Endodermal cell (in vitro differentiated cells): ENCODE results near the gene BHLHE23. TPM values are rescaled to one million over a fixed set of nuclear protein-coding genes. Genes with fewer than 3 reads are reported as not detected.

Experiments
- DNase-seq: peaks from one replicate; pipeline ENCODE4 v3.0.0-alpha.2; 2017
- H3K27ac ChIP-seq: 2 replicates; pipeline ENCODE4 v1.5.1; 2013; ENCODE audit warnings: mild to moderate bottlenecking, low read depth, low read length, moderate library complexity
- H3K27me3 ChIP-seq: 2 replicates; pipeline ENCODE4 v1.6.1; 2013; ENCODE audit warnings: mild to moderate bottlenecking, low read length, moderate library complexity; ENCODE audit not compliant: insufficient read depth, control insufficient read depth, poor library complexity, severe bottlenecking
- H3K36me3 ChIP-seq: 2 replicates; pipeline ENCODE4 v1.7.0; 2013; ENCODE audit warnings: mild to moderate bottlenecking, low read length, moderate library complexity; ENCODE audit not compliant: control insufficient read depth, insufficient read depth
- H3K4me1 ChIP-seq: one replicate; pipeline ENCODE4 v1.7.0; 2013; ENCODE audit warnings: low read length; ENCODE audit not compliant: control insufficient read depth, insufficient read depth
- H3K4me3 ChIP-seq: 2 replicates; pipeline ENCODE4 v1.5.1; 2013; ENCODE audit warnings: mild to moderate bottlenecking, low read length, moderate library complexity
- H3K9ac ChIP-seq: 2 replicates; pipeline ENCODE4 v1.6.1; 2013; ENCODE audit warnings: mild to moderate bottlenecking, low read length, moderate library complexity; ENCODE audit not compliant: poor library complexity, severe bottlenecking; ENCODE audit errors: extremely low read depth
- H3K9me3 ChIP-seq: 2 replicates; pipeline ENCODE4 v1.6.1; 2013; ENCODE audit warnings: mild to moderate bottlenecking, low read length, moderate library complexity; ENCODE audit not compliant: control insufficient read depth
- H3K27ac Mint-ChIP-seq: 2 replicates; pipeline ENCODE4 v1.8.0; 2020; ENCODE audit warnings: mixed read lengths
- H3K27me3 Mint-ChIP-seq: 2 replicates; pipeline ENCODE4 v1.8.0; 2021; ENCODE audit warnings: mild to moderate bottlenecking, mixed read lengths; ENCODE audit not compliant: insufficient read depth
- H3K36me3 Mint-ChIP-seq: 2 replicates; pipeline ENCODE4 v1.8.0; 2020; ENCODE audit warnings: low read depth, mixed read lengths
- H3K4me1 Mint-ChIP-seq: 2 replicates; pipeline ENCODE4 v1.8.0; 2020; ENCODE audit warnings: mixed read lengths
- H3K4me3 Mint-ChIP-seq: 2 replicates; pipeline ENCODE4 v1.8.0; 2020; ENCODE audit warnings: mild to moderate bottlenecking, moderate library complexity, mixed read lengths
- H3K9me3 Mint-ChIP-seq: 2 replicates; pipeline ENCODE4 v1.8.0; 2020; ENCODE audit warnings: mild to moderate bottlenecking, mixed read lengths
- CTCF ChIP-seq: fragments of 200-600 bp; sonication (generic); conservative IDR thresholded peaks from 2 replicates; pipeline ENCODE4 v1.5.0; 2021; ENCODE audit warnings: antibody characterized with exemption, mild to moderate bottlenecking
- WGBS, 2 experiments: methylation state at CpG; one replicate each; pipeline versions ENCODE4 v1.1.5 to v1.1.7; 2013; ENCODE audit warnings: missing lambda C conversion rate in 2 of 2, mixed read lengths in 1 of 2; ENCODE audit not compliant: insufficient coverage in 1 of 2, insufficient read length in 1 of 2; 5-methylcytosine and 5-hydroxymethylcytosine counted together
- total RNA-seq, 2 donors: library from RNA; stranded (reverse); fragmentation: NEBNext Ultra II Directional in 1 of 2; extraction: Animal tissue kit (Norgen Biotek cat#: 25700) in 1 of 2; gene quantifications; 2 replicates in 1 of 2; 3 replicates in 1 of 2; pipeline ENCODE4 v1.2.1, GENCODE V29; 2021

The BHLHE23 gene
- total RNA-seq, 2 donors from 2014 or later, result not detected

GRCh38 chr20:63045991-63046390 lies 39.2 kb upstream of the BHLHE23 start:
- no peak overlapping the region for H3K27ac Mint-ChIP-seq
- no peak for DNase-seq
- peaks cover 18% of the 10 kb centered on the region for H3K9me3 Mint-ChIP-seq
- no peak overlapping the region for H3K4me3 ChIP-seq
- no peak overlapping the region for H3K4me3 Mint-ChIP-seq
- no peaks in the 10 kb centered on the region for H3K4me1 Mint-ChIP-seq
- H3K27me3 ChIP-seq, result peaks cover under 1% of the 10 kb centered on the region
- H3K27me3 Mint-ChIP-seq, result peaks cover 5% of the 10 kb centered on the region
- H3K9me3 ChIP-seq, result no peaks in the 10 kb centered on the region
- H3K4me1 ChIP-seq, result no peaks in the 10 kb centered on the region
- no peaks in the 10 kb centered on the region for H3K36me3 Mint-ChIP-seq
- no peak overlapping the region for H3K9ac ChIP-seq
- H3K36me3 ChIP-seq, result no peaks in the 10 kb centered on the region
- 86 to 95% methylated on average over 10 to 12 of the region's 12 CpGs for WGBS, 2 experiments
- no peak overlapping the region for H3K27ac ChIP-seq
- no peak for TF ChIP-seq CTCF

DNA sequence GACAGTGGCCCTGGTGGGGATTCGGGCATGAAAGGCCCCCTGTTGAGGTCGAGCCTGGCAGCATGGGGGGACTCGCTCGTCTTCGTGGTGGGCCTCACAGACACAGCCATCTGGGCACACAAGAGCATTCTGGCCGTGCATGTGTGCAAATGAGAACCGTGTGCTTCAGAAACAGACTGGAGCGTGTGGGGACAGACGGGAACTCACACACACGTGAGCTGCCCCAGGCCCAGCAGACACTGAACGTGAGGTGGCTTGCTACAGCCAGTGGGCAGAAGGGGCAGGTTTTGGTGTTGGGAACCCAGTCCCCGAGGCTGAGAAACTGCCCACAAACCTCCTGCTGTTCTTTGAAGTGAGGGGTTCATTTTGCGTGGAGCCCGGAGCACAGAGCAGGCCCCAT lies 38.6 kb upstream of the BHLHE23 start:
- peaks cover 18% of the 10 kb centered on the region for H3K9me3 Mint-ChIP-seq
- H3K36me3 Mint-ChIP-seq, result no peaks in the 10 kb centered on the region
- no peaks in the 10 kb centered on the region for H3K4me1 ChIP-seq
- H3K36me3 ChIP-seq, result no peaks in the 10 kb centered on the region
- no peaks in the 10 kb centered on the region for H3K4me1 Mint-ChIP-seq
- TF ChIP-seq CTCF, result no peak
- no peak overlapping the region for H3K27ac ChIP-seq
- H3K4me3 Mint-ChIP-seq, result no peak overlapping the region
- peaks cover 5% of the 10 kb centered on the region for H3K27me3 Mint-ChIP-seq
- peaks cover 6% of the 10 kb centered on the region for H3K27me3 ChIP-seq
- no peak overlapping the region for H3K27ac Mint-ChIP-seq
- 87 to 90% methylated on average over 12 to 14 of the region's 14 CpGs for WGBS, 2 experiments
- no peak for DNase-seq
- H3K9me3 ChIP-seq, result no peaks in the 10 kb centered on the region
- no peak overlapping the region for H3K9ac ChIP-seq
- no peak overlapping the region for H3K4me3 ChIP-seq

DNA sequence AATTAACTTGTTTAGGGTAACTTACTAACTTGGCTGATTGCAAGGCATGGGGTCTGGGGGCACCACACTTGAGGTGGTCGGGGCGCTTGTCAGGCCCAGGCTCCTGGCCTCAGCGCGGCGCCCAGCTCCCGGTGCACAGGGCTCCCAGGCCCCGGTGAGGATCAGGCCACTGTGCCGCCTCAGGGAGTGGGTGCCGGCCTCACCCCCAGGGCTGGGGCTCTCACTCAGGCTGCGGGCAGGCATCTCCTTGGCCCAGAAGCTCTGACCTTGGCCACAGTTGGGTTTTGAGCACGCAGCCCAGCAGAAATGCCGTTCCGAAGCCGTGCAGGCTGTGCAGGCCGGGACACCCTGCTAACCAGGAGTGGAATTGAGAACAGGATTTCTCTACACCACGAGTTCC lies 37.8 kb upstream of the BHLHE23 start:
- no peaks in the 10 kb centered on the region for H3K4me1 Mint-ChIP-seq
- no peak overlapping the region for H3K9ac ChIP-seq
- peaks cover 18% of the 10 kb centered on the region for H3K9me3 Mint-ChIP-seq
- H3K27me3 Mint-ChIP-seq, result peaks cover 10% of the 10 kb centered on the region
- H3K4me3 ChIP-seq, result no peak overlapping the region
- H3K27ac ChIP-seq, result no peak overlapping the region
- H3K27me3 ChIP-seq, result peaks cover 8% of the 10 kb centered on the region
- no peak for DNase-seq
- TF ChIP-seq CTCF, result no peak
- no peak overlapping the region for H3K27ac Mint-ChIP-seq
- 90 to 95% methylated on average over 5 to 16 of the region's 16 CpGs for WGBS, 2 experiments
- no peak overlapping the region for H3K4me3 Mint-ChIP-seq
- H3K9me3 ChIP-seq, result no peaks in the 10 kb centered on the region
- no peaks in the 10 kb centered on the region for H3K36me3 Mint-ChIP-seq
- no peaks in the 10 kb centered on the region for H3K36me3 ChIP-seq
- H3K4me1 ChIP-seq, result no peaks in the 10 kb centered on the region
